Measurements from ENCODE around the gene UGT1A10. TPM values are rescaled to one million over a fixed set of nuclear protein-coding genes. Genes with fewer than 3 reads are reported as not detected.
"Not testable (repeated sequence)": the region's sequence is repeated elsewhere in the genome, so short reads cannot be mapped to it uniquely, and the experiment has no call there.

Gene UGT1A10
- total RNA-seq, 4 donors from 2014 or later: not detected

GRCh38 chr2:233639860-233640259 lies 3.6 kb downstream of the UGT1A10 start:
- no peak for TF ChIP-seq POLR2A (IDR thresholded peaks at IDR 0.05)
- no peak for TF ChIP-seq EP300 (IDR thresholded peaks at IDR 0.05)
- no peak for TF ChIP-seq CTCF (IDR thresholded peaks at IDR 0.05)
- H3K4me3 ChIP-seq: no peak overlapping the region
- no peak for DNase-seq (ENCODE audit: low spot score in 2 of 2)
- no peak overlapping the region for H3K27ac ChIP-seq
- H3K27me3 ChIP-seq: no peaks in the 10 kb centered on the region
- no peaks in the 10 kb centered on the region for H3K36me3 ChIP-seq
- no peaks in the 10 kb centered on the region for H3K4me1 ChIP-seq
- peaks cover 0 to 32% (median 0%) of the 10 kb centered on the region in 4 donors for H3K9me3 ChIP-seq

GRCh38 chr2:233643128-233643527 lies 6.9 kb downstream of the UGT1A10 start:
- H3K27me3 ChIP-seq: no peaks in the 10 kb centered on the region
- peaks cover 0 to 53% (median 0%) of the 10 kb centered on the region in 4 donors for H3K9me3 ChIP-seq
- WGBS, 2 donors: 92 to 100% methylated on average over 1 of the region's 1 CpG
- no peaks in the 10 kb centered on the region for H3K36me3 ChIP-seq
- no peaks in the 10 kb centered on the region for H3K4me1 ChIP-seq
- TF ChIP-seq POLR2A (IDR thresholded peaks at IDR 0.05) (no peak), CTCF (IDR thresholded peaks at IDR 0.05) (no peak), EP300 (IDR thresholded peaks at IDR 0.05) (no peak)
- no peak overlapping the region for H3K27ac ChIP-seq
- no peak overlapping the region for H3K4me3 ChIP-seq
- DNase-seq (ENCODE audit: low spot score in 2 of 2): no peak

- WGBS, 2 donors: 69 to 87% methylated on average over 3 of the region's 3 CpGs
- not testable (repeated sequence) for DNase-seq (ENCODE audit: low spot score in 2 of 2)
Measured at GRCh38 chr2:233646033-233646432, 9.8 kb downstream of the UGT1A10 start.

GRCh38 chr2:233650981-233651380 lies 14.7 kb downstream of the UGT1A10 start:
- Histone ChIP-seq H3K9me3 (peaks cover 0 to 10% (median 0%) of the 10 kb centered on the region in 4 donors), H3K27ac (no peak overlapping the region), H3K4me3 (no peak overlapping the region), H3K27me3 (no peaks in the 10 kb centered on the region), H3K36me3 (no peaks in the 10 kb centered on the region), H3K4me1 (no peaks in the 10 kb centered on the region)
- DNase-seq (ENCODE audit: low spot score in 2 of 2): no peak
- WGBS, 2 donors: 73 to 80% methylated on average over 4 of the region's 4 CpGs
- TF ChIP-seq CTCF (IDR thresholded peaks at IDR 0.05): no peak
- TF ChIP-seq POLR2A (IDR thresholded peaks at IDR 0.05): no peak
- TF ChIP-seq EP300 (IDR thresholded peaks at IDR 0.05): no peak

More at GRCh38 chr2:233646033-233646432, 9.8 kb downstream of the UGT1A10 start:
- not testable (repeated sequence) for H3K4me3 ChIP-seq, H3K4me1 ChIP-seq, H3K27me3 ChIP-seq, H3K27ac ChIP-seq, H3K36me3 ChIP-seq
- peaks cover 0 to 53% (median 0%) of the 10 kb centered on the region in 4 donors for H3K9me3 ChIP-seq

GRCh38 chr2:233651430-233651829 lies 15.2 kb downstream of the UGT1A10 start:
- Histone ChIP-seq H3K9me3 (peaks cover 0 to 6% (median 0%) of the 10 kb centered on the region in 4 donors), H3K4me1 (no peaks in the 10 kb centered on the region), H3K27me3 (no peaks in the 10 kb centered on the region), H3K36me3 (no peaks in the 10 kb centered on the region), H3K4me3 (no peak overlapping the region), H3K27ac (no peak overlapping the region)
- DNase-seq (ENCODE audit: low spot score in 2 of 2): no peak
- 89 to 98% methylated on average over 2 of the region's 2 CpGs for whole genome bisulfite sequencing, 2 donors
- TF ChIP-seq EP300 (IDR thresholded peaks at IDR 0.05) (no peak), POLR2A (IDR thresholded peaks at IDR 0.05) (no peak), CTCF (IDR thresholded peaks at IDR 0.05) (no peak)

GRCh38 chr2:233654501-233654900 lies 18.3 kb downstream of the UGT1A10 start:
- TF ChIP-seq CTCF (IDR thresholded peaks at IDR 0.05) (no peak), POLR2A (IDR thresholded peaks at IDR 0.05) (no peak), EP300 (IDR thresholded peaks at IDR 0.05) (no peak)
- DNase-seq (ENCODE audit: low spot score in 2 of 2): no peak
- Histone ChIP-seq H3K4me3 (no peak overlapping the region), H3K27ac (no peak overlapping the region), H3K9me3 (no peaks in the 10 kb centered on the region), H3K4me1 (no peaks in the 10 kb centered on the region), H3K27me3 (no peaks in the 10 kb centered on the region), H3K36me3 (no peaks in the 10 kb centered on the region)
- WGBS, 2 donors: 62 to 68% methylated on average over 6 of the region's 6 CpGs

Data from tibial nerve (tissue), 4 donors.